Kidney (tissue), 14 donors: Measurements from ENCODE around the gene FBXO28. TPM values are rescaled to one million over a fixed set of nuclear protein-coding genes. Genes with fewer than 3 reads are reported as not detected.

Experiments used
- DNase-seq, 5 donors: peaks; one replicate each; pipeline ENCODE4 v3.0.0-alpha.2; 2013 to 2020
- FAIRE-seq: peaks from 2 replicates; lab custom pipeline; 2012; peaks lifted over from hg19 to GRCh38; lab: Jason Lieb, UNC
- H3K27ac ChIP-seq, 2 donors: one replicate each; pipeline ENCODE4 v1.7.0; 2013; ENCODE audit warnings: low read depth in 2 of 2, low read length in 2 of 2, inconsistent platforms in 1 of 2
- H3K27me3 ChIP-seq: one replicate; pipeline ENCODE4 v1.7.1; 2013; ENCODE audit warnings: low read length, inconsistent platforms; ENCODE audit not compliant: control insufficient read depth, insufficient read depth
- H3K36me3 ChIP-seq, 3 donors: one replicate each; pipeline versions ENCODE4 v1.7.0 to v1.7.1; 2013; ENCODE audit warnings: low read length in 3 of 3, control low read depth in 1 of 3, inconsistent platforms in 1 of 3; ENCODE audit not compliant: insufficient read depth in 3 of 3, control insufficient read depth in 2 of 3
- H3K4me1 ChIP-seq, 3 donors: one replicate each; pipeline versions ENCODE4 v1.7.0 to v1.7.1; 2013; ENCODE audit warnings: low read length in 3 of 3, inconsistent platforms in 1 of 3, low read depth in 1 of 3; ENCODE audit not compliant: control insufficient read depth in 2 of 3, insufficient read depth in 2 of 3
- H3K4me3 ChIP-seq, 3 donors: one replicate each; pipeline versions ENCODE4 v1.7.0 to v1.8.1; 2013; ENCODE audit warnings: low read length in 3 of 3, control low read depth in 1 of 3, inconsistent platforms in 1 of 3
- H3K9ac ChIP-seq, 3 donors: one replicate each; pipeline versions ENCODE4 v1.7.0 to v1.7.1; 2013; ENCODE audit warnings: low read length in 3 of 3, control low read depth in 1 of 3, inconsistent platforms in 1 of 3
- H3K9me3 ChIP-seq, 3 donors: one replicate each; pipeline versions ENCODE4 v1.7.0 to v1.7.1; 2013; ENCODE audit warnings: low read length in 3 of 3, control low read depth in 1 of 3, inconsistent platforms in 1 of 3; ENCODE audit not compliant: control insufficient read depth in 2 of 3, insufficient read depth in 1 of 3
- CTCF ChIP-seq: IDR thresholded peaks from 3 replicates; pipeline ENCODE4 v1.5.1; 2012; ENCODE audit warnings: mild to moderate bottlenecking, moderate library complexity, borderline replicate concordance; ENCODE audit not compliant: insufficient read depth; ENCODE audit errors: extremely low read depth
- intact Hi-C: fragments of 100-400 bp; cut with DNase I; formaldehyde crosslinking; loops from one replicate; pipeline ENCODE4 v1.11.1; 2022
- polyA plus RNA-seq: library from polyadenylated mRNA; stranded (reverse); fragments of 350-450 nt; fragmentation: Illumina TruSeq; extraction: RNeasy Lipid Tissue Mini Kit (QIAGEN cat#74804); gene quantifications from one replicate; pipeline ENCODE4 v1.2.3, GENCODE V29; 2014; ENCODE audit warnings: low read depth, low replicate concordance; ENCODE audit not compliant: insufficient read depth
- total RNA-seq: library from RNA; stranded (reverse); fragmentation: NEBNext Ultra II Directional; extraction: Animal tissue kit (Norgen Biotek cat#: 25700); gene quantifications from one replicate; pipeline ENCODE4 v1.2.1, GENCODE V29; 2021
- donor health status: control.
- donor health status: control.
- donor health status: control.
- donor health status: control.
- donor health status: control.
- donor health status: DM: yes; HTN: yes; CAD: no.
- donor health status: Normal renal cell carcinoma (clear cell type).

FBXO28 gene
- total and polyA plus RNA-seq, 2 donors from 2014 or later: 8.8 to 31.4 TPM

GRCh38 chr1:224177356-224177999 is 63.6 kb downstream of the FBXO28 start:
- intact Hi-C loops: no loop called here
- H3K27ac ChIP-seq: no peak overlapping the region
- no peaks in the 10 kb centered on the region for H3K36me3 ChIP-seq
- H3K4me1 ChIP-seq: no peaks in the 10 kb centered on the region
- no peak for TF ChIP-seq CTCF
- DNase-seq (no peak), FAIRE-seq (no peak)
- H3K9ac ChIP-seq: no peak overlapping the region
- no peak overlapping the region for H3K4me3 ChIP-seq
- no peaks in the 10 kb centered on the region for H3K27me3 ChIP-seq
- no peaks in the 10 kb centered on the region for H3K9me3 ChIP-seq

GRCh38 chr1:224178894-224179293 is 65.0 kb downstream of the FBXO28 start:
- H3K4me3 ChIP-seq: no peak overlapping the region
- no peak for DNase-seq
- no peak for TF ChIP-seq CTCF
- H3K27ac ChIP-seq: no peak overlapping the region
- H3K9ac ChIP-seq: no peak overlapping the region
- intact Hi-C loops: no loop called here
- no peak for FAIRE-seq
- no peaks in the 10 kb centered on the region for H3K9me3 ChIP-seq
- no peaks in the 10 kb centered on the region for H3K27me3 ChIP-seq
- no peaks in the 10 kb centered on the region for H3K36me3 ChIP-seq
- no peaks in the 10 kb centered on the region for H3K4me1 ChIP-seq

GRCh38 chr1:224180783-224181452 is 67.0 kb downstream of the FBXO28 start:
- Histone ChIP-seq H3K4me1 (peaks cover 0 to 5% (median 4%) of the 10 kb centered on the region in 3 donors), H3K4me3 (no peak overlapping the region), H3K27ac (no peak overlapping the region), H3K36me3 (no peaks in the 10 kb centered on the region), H3K9ac (no peak overlapping the region), H3K9me3 (no peaks in the 10 kb centered on the region), H3K27me3 (no peaks in the 10 kb centered on the region)
- intact Hi-C loops: no loop called here
- TF ChIP-seq CTCF: no peak
- no peak for FAIRE-seq
- no peak for DNase-seq
